Endometrium (tissue), 2 donors: ENCODE measurements around the gene TALDO1.
"Not testable (repeated sequence)": the region's sequence is repeated elsewhere in the genome, so short reads cannot be mapped to it uniquely, and the experiment has no call there.

Experiments used
- FAIRE-seq: peaks from 2 replicates; lab custom pipeline; 2012; peaks lifted over from hg19 to GRCh38; lab: Jason Lieb, UNC
- donor health status: control.
- donor health status: control.

The TALDO1 gene

DNA sequence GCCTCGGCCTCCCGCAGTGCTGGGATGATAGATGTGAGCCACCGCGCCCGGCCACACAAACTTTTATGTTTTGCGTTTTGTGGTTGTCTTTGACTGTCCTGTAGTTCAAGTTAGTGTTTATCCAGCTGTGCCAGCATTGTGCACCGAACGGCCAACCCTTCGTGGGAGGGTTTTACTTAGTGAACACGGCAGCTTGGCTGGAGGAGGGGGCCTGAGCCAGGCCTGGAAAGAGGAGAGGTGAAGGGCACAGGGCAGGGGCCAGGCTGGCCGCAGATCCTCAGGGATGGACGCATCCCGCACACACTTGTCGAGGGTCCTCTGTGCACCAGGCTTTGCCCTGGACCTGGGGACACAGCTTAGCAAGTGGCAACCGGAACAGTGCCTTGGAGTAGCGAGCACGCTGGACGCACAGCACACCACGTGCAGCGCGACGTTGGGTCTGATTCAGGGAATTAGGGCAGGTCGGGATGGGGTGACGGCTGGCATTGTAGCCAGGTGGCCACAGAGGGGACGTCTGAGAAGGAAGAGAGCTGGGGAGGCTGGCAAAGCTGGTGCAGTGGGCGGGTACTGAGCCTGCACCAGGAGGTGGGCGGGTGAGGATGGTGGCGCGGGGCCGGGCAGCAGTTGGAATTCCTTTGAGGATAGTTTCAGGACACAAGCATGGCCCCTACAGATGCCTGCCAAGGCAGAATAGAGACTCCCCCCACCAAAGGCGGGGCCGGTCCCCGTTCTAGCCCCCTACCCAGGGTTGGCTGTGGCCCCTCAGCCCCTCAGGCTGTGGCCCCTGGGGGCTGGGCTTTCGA is 27.8 kb upstream of the TALDO1 start:
- FAIRE-seq: no peak

DNA sequence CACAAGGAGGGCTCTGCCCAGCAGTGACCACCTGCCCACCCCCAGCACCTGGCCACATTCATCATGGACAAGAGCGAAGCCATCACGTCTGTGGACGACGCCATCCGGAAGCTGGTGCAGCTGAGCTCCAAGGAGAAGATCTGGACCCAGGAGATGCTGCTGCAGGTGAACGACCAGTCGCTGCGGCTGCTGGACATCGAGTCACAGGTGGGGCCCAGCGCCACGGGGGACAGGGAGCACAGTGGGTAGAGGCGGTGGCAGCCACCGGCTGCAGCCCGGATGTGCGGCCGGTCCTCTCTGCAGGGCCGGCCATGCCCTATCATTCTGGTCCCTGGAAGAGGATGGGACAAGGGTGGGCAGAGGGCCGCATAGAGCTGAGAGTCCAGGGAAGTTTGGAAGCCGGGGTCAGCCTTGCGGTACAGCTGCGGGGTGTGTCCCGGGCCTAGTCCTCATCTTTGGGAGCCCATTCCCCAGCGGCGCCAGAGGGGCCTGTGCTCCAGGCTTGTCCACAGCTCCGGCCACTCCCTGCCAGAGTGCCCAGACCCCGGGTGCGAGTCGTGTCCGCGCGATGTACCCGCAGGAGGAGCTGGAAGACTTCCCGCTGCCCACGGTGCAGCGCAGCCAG is 27.1 kb upstream of the TALDO1 start:
- FAIRE-seq: no peak

DNA sequence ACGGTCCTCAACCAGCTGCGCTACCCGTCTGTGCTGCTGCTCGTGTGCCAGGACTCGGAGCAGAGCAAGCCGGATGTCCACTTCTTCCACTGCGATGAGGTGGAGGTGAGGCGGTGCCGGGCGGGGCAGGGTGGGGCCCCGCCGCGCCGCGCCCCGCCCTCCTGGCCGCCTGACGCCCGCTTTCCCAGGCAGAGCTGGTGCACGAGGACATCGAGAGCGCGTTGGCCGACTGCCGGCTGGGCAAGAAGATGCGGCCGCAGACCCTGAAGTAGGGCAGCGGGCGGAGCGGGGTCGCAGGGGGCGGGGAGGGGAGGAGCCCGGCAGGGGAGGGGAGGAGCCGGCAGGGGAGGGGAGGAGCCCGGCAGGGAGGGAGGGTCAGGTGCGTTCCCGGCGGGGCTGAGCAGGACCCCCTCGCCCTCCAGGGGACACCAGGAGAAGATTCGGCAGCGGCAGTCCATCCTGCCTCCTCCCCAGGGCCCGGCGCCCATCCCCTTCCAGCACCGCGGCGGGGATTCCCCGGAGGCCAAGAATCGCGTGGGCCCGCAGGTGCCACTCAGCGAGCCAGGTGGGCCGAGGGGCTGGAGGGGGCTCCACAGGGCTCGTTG is 26.5 kb upstream of the TALDO1 start:
- no peak for FAIRE-seq

DNA sequence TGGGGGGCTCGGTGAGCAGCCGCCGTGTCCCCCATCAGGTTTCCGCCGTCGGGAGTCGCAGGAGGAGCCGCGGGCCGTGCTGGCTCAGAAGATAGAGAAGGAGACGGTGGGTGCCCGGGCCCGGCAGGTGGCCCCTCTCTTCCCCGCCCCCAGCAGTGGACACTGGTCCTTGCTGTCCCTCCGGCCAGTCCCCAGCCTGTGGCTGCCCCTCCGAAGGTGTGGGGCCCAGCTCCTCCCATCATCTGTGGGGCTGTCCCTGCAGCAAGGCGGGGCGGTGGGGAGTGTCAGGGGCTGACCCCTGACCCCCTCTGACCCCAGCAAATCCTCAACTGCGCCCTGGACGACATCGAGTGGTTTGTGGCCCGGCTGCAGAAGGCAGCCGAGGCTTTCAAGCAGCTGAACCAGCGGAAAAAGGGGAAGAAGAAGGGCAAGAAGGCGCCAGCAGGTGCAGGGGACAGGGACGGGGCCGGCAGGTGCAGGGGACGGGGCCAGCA is 26.0 kb upstream of the TALDO1 start:
- no peak for FAIRE-seq

DNA sequence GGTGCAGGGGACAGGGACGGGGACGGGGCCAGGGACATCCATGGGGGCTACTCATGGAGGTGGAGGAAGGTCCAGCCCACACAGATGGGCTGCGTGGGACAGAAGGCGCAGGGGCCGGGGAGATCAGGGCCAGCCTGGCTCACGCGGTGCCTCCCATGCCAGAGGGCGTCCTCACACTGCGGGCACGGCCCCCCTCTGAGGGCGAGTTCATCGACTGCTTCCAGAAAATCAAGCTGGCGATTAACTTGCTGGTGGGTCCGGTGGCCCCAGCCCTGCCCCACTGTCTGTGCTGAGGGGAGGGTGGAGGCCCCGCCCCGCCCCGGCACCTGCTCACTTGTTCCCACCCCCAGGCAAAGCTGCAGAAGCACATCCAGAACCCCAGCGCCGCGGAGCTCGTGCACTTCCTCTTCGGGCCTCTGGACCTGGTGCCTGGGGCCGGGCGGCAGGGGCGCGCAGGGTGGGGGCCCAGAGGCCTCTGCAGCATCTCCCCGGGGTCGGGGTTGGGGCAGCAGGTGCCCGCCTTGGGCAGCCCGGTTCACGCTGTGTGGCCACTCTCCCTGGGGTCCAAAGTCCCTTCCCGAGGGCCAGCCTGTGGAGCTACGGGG is 25.4 kb upstream of the TALDO1 start:
- no peak for FAIRE-seq

DNA sequence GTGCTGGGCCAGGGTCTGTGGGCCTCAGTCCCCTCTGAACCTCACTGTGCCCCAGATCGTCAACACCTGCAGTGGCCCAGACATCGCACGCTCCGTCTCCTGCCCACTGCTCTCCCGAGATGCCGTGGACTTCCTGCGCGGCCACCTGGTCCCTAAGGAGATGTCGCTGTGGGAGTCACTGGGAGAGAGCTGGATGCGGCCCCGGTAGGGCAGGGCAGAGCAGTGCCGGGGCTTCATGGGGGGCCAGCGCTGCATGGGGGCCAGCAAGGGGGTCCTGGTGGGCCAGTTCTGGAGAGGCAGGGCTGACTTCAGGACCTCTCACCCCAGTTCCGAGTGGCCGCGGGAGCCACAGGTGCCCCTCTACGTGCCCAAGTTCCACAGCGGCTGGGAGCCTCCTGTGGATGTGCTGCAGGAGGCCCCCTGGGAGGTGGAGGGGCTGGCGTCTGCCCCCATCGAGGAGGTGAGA is 24.9 kb upstream of the TALDO1 start:
- no peak for FAIRE-seq

DNA sequence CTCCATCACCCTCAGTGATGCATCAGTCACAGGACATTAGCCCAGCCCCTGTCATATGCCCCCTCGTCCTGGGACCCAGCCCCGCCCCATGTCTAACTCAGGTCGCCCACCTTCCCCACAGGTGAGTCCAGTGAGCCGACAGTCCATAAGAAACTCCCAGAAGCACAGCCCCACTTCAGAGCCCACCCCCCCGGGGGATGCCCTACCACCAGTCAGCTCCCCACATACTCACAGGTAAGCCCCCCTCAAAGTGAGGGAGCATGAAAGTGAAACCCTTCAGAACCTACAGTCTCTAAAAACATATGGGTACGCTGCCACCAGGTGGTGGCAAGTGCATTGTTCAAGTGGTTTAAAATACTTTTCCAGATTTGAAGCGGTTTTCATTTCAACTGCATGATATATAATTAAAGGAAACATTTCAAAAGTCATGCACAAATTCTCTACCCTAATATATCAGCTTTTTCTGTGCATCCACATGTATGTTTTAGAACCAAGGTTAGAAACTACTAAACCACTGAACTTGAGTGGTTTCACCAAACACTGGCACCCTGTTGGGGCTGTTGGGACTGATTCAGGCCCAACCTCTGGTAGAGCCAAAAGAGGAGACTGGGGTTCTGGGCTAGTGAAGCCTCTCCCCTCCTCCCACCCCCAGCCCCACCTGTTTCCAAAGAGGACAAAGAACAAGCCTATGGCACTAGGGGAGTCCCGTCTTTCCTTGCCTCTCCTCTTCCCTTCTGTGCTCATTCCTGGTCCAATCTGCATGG is 24.0 kb upstream of the TALDO1 start:
- no peak for FAIRE-seq

DNA sequence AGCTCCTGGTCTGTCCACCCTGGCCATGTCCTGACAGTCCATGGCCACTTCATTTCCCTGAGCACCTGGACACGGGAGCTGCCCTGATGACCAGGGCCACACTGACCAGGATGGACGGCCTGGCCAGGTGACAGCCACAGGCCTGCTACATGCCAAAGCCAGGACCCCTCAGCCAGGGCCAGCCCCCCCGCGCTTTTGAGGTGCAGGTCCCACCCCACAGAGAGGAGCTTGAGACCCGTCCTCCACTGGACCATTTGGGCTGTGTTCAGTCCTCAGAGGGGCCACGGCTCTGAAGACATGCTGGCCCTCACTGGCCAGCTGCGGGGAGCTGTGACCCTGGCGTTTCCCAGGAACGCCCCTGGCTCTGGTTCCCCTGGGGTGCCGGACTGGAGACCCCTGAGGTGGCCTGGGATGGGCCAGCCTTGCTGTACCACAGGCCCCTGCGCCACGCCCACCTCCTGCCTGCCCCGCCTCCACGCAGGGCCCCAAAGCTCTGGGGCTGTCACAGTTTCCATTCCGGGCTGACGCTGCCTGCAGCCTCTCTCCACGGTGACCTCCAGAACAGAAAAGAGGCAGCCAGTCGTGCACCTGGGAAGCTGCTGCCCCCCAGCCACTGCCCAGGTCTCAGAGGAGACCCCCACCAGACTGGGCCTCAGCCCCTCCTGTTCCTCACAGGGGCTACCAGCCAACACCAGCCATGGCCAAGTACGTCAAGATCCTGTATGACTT is 23.1 kb upstream of the TALDO1 start:
- no peak for FAIRE-seq

DNA sequence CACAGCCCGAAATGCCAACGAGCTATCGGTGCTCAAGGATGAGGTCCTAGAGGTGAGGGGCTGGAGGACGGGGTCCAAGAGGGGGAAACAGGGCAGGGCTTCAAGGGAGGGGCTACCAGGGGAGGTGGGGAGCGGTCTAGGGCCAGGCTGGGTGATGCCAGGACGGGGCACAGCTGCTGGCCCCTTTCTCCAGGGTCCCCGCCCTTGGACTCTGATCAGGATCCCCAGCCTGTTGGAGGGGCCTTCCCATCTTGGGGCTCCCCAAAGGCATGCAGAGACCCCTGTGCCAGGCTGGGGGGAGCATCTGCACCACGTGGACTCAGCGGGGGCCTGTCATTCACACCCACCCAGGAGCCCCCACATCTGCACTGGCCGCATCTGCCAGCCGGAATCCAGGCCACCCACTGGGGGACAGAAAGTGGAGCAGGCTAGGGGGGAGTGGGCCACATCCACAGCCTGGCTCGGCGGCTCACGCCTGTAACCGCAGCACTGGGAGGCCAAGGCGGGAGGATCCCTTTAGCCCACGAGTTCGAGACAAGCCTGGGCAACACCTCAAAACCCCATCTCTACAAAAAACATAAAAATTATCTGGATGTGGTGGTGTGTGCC is 22.4 kb upstream of the TALDO1 start:
- no peak for FAIRE-seq

DNA sequence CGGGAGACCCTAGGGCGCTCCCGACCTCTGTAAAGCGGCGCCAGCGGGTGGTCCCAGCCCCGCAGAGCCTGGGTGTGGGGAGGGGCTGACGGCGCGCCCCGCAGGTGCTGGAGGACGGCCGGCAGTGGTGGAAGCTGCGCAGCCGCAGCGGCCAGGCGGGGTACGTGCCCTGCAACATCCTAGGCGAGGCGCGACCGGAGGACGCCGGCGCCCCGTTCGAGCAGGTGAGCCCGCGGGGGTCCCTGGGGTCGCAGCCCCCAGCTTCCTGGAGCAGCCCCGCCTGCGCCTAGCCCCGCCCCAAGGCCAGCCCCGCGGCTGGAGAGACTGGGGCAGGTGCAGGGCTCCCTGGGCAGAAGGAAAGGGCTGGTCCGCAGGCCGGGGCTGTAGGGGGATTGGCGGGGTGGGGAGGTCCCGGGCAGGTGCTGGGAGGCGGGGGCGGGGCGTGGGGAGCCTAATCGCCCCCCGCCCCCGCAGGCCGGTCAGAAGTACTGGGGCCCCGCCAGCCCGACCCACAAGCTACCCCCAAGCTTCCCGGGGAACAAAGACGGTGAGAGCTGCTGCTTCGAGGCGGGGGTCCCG is 21.6 kb upstream of the TALDO1 start:
- FAIRE-seq: no peak

DNA sequence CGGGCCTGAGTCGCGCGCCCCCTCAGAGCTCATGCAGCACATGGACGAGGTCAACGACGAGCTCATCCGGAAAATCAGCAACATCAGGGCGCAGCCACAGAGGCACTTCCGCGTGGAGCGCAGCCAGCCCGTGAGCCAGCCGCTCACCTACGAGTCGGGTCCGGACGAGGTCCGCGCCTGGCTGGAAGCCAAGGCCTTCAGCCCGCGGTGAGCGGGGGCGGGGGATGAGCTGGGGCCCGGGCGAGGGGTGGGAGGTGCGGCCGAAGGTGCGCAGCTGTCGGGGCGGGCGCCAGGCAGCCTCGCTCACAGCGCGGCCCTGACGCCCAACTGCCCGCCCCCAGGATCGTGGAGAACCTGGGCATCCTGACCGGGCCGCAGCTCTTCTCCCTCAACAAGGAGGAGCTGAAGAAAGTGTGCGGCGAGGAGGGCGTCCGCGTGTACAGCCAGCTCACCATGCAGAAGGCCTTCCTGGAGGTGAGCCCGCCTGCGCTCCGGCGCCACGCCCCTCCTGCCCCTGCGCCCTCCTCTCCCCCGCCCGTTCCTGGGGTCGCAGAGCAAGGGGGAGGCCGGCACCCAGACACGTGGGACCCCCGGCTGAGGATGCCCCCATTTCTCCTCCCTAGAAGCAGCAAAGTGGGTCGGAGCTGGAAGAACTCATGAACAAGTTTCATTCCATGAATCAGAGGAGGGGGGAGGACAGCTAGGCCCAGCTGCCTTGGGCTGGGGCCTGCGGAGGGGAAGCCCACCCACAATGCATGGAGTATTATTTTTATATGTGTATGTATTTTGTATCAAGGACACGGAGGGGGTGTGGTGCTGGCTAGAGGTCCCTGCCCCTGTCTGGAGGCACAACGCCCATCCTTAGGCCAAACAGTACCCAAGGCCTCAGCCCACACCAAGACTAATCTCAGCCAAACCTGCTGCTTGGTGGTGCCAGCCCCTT is 20.7 kb upstream of the TALDO1 start:
- FAIRE-seq: no peak

DNA sequence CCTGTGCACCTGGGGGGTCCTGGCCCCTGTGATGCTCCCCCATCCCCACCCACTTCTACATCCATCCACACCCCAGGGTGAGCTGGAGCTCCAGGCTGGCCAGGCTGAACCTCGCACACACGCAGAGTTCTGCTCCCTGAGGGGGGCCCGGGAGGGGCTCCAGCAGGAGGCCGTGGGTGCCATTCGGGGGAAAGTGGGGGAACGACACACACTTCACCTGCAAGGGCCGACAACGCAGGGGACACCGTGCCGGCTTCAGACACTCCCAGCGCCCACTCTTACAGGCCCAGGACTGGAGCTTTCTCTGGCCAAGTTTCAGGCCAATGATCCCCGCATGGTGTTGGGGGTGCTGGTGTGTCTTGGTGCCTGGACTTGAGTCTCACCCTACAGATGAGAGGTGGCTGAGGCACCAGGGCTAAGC is 20.0 kb upstream of the TALDO1 start:
- FAIRE-seq: no peak

DNA sequence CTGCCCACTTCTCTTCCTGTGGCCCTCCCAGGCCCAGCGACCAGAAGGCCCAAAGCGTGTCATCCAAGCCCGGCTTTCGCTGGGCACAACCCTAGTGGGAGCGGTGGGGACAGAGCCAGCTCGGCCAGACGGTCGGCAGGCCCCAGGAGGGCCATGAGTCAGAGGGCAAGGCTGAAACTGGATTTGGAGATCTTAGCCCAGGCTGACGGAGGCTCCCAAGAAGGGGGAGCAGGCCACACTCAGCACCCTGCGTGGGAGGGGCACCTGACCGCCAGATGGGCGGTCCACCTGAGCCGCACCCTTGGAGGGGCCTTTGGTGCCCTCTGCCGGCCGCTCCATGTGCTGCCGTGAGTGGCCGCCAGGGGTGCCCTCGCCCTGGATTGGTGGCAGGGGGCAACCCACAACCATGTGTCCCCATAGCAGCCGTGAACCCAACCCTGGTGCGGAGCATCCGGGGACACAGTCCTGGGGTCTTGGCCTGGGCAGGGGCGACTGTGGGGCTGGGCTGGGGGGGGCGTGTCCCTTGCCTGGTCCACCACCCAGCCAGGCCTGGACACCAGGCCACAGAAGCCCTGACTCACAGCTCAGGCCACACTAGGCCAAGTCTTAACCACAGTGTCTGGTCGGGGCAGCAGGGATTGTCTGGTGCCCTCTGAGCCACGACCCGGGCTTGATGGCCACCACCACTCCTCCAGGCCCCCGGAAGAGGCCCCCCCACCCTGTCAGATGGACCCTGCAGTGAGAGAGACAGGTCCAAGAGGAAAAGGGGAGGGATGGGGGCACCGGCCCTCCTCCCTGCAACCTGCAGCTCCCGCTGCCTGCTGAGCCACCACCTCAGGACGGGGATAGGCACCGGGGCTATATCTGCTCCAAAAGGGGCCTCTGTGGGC is 19.2 kb upstream of the TALDO1 start:
- no peak for FAIRE-seq

DNA sequence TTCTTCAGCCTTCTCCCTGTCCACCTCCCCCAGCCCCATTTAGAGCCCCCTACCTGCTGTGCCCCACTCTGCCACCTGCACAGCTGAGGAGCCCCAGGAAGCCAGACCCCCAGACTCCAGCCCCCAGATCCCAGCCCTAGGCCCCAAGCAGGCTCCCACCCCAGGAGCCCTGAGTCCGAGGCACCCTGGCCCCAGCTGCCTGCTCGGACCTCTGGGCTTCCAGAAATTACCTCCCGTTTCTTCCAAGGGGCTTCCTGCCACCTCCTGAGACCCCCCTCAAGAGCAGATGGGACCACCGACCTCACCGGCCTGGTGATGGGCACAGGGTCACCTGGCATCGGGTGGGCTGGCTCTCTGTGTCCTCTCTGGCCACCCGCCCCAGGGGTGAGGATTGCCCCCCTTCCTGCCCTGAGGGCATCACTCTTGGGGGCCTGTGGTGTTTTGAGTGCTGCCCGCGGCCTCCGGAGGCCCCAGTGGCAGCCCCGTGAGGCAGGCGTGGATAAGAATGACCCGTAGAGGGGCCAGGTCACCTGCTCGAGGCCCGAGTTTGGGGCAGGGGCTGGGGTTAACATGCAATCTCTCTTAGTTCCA is 18.3 kb upstream of the TALDO1 start:
- no peak for FAIRE-seq

DNA sequence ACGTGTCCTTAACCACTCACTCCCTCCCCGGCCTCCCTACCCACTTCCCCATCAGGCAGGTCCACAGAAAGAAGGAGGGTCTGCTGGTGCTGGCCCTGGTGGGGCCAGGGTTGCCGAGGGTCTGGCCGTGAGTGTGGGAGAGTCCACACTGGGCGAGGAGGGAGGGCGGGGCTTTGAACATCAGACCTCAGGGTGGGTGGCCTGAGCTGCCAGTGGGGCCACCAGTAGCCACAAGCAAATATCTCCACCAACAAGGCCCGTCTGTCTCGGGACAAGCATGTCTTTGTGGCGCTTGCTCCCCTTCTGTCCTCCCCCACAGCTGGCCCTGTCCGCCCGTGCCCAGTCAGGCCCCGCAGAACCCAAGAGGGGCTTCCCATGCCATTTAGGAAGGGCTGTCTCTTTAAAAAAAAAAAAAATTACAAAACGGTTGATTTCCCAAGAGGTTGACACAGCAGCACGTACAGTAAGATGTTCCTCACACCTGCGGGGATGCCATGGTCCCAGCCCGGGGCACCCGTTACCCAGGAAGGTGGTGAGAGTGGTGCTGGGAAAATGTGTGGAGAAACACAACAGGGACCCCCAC is 17.7 kb upstream of the TALDO1 start:
- FAIRE-seq: no peak

DNA sequence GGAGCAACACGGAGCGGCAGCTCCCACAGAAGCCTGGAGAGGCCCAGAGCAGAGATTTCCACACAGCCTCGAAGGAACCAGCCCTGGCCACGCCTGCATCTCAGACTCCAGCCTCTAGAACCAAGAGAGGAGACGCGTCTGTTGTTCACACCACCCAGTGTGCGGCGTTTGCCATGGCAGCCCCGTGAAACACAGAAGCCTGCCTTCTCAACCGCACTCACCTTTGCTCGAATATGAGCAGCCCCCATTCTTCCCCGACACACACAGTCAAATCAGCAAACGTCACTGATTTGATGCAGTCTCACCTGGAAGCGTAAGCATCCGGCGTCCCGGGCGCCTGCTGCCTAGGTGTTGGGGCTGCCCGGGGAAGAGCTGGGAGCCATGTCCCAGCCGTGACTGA is 14.2 kb upstream of the TALDO1 start:
- FAIRE-seq: no peak

DNA sequence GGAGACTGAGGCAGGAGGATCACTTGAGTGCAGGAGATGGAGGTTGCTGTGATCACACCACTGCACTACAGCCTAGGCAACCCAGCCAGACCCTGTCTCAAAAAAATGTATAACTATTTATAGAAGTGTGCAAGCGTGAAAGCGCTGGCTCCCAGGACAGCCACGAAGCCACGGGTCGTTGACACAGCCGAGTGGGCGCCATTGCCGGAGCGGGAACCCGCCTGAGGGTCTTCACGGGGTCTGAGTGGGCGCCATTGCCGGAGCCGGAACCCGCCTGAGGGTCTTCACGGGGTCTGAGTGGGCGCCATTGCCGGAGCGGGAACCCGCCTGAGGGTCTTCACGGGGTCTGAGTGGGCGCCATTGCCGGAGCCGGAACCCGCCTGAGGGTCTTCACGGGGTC is 12.7 kb upstream of the TALDO1 start:
- FAIRE-seq: not testable (repeated sequence)

DNA sequence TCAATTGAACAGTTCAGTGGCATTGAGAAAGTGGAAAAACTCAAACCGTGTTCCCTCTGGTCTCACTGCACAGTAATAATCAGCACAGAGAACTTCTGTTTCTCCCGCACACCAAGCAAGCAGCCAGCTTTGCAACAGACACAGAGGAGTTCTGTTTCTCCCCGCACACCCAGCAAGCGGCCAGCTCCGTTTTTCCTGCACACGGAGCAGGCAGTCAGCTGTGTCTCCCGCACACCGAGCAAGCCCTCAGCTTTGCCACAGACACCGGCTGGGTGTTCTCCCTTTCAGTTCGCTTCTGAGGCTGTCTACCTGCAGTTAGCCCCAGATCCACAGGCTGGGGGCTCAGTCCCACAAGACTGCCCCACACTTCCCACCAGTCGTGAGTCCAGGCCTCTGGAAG is 9.9 kb upstream of the TALDO1 start:
- FAIRE-seq: no peak
